K562 (cell line): ENCODE results near the gene CRACR2B. TPM values are rescaled to one million over a fixed set of nuclear protein-coding genes. Genes with fewer than 3 reads are reported as not detected.

ENCODE experiments used
- ATAC-seq: fragments of 200-7000 bp; cut with Tn5 transposase; 3 replicates; pipeline ENCODE4 v1.9.1; 2020; ENCODE audit warnings: moderate library complexity
- BruUV-seq: library from RNA; stranded (reverse); fragments of 400-500 nt; replicated peaks from 2 replicates; lab custom pipeline; 2021; lab: Mats Ljungman, UMichigan
- CTCF ChIA-PET: fragments of 300-600 bp; formaldehyde crosslinking; extraction: SDS; loops from one replicate; lab custom pipeline; 2021; ENCODE audit warnings: low intra/inter-chr PET ratio; lab: Yijun Ruan, JAX
- POLR2A ChIA-PET: fragments of 300-600, 350-650 bp; sonication (Branson Sonifier 250); formaldehyde crosslinking; extraction: SDS; loops from one replicate; lab custom pipeline; 2021; ENCODE audit warnings: antibody characterized with exemption, inconsistent platforms; lab: Yijun Ruan, JAX
- DNase-seq, 4 experiments: peaks; one replicate each; pipeline versions ENCODE4 v3.0.0 to v3.0.0-alpha.2; 2011 to 2018; ENCODE audit warnings: low spot score in 3 of 4, mixed read lengths in 3 of 4; ENCODE audit errors: extremely low read depth in 1 of 4
- FAIRE-seq: peaks from 2 replicates; lab custom pipeline; 2011; peaks lifted over from hg19 to GRCh38; lab: Jason Lieb, UNC
- H2AFZ ChIP-seq: 2 replicates; pipeline ENCODE4 v1.6.0; 2011; ENCODE audit warnings: low read depth, low read length, control low read depth, inconsistent platforms
- H3K27ac ChIP-seq: fragments of 200-600 bp; 3 replicates; pipeline ENCODE4 v1.8.0; 2011; ENCODE audit warnings: low read depth, mild to moderate bottlenecking, control low read depth, inconsistent platforms, low read length, moderate library complexity, mixed read lengths; ENCODE audit errors: extremely low read depth
- H3K27me3 ChIP-seq, 2 experiments: fragments of 300-600 bp in 1 of 2; 2 replicates in 1 of 2; 3 replicates in 1 of 2; pipeline versions ENCODE4 v1.6.0 to v1.8.0; 2011; ENCODE audit warnings: inconsistent platforms in 2 of 2, low read length in 2 of 2, mild to moderate bottlenecking in 1 of 2, mixed read lengths in 1 of 2, moderate library complexity in 1 of 2; ENCODE audit not compliant: control insufficient read depth in 2 of 2, insufficient read depth in 2 of 2
- H3K36me3 ChIP-seq: fragments of 300-600 bp; 3 replicates; pipeline ENCODE4 v1.8.0; 2011; ENCODE audit warnings: mild to moderate bottlenecking, low read length, inconsistent platforms; ENCODE audit not compliant: control insufficient read depth, insufficient read depth
- H3K4me1 ChIP-seq, 2 experiments: fragments of 200-600 bp in 1 of 2; replicated peaks in 1 of 2; 2 replicates in 1 of 2; 3 replicates in 1 of 2; pipeline versions ENCODE4 v1.5.1 to v1.8.0; 2011; ENCODE audit warnings: inconsistent platforms in 2 of 2, low read length in 2 of 2, mild to moderate bottlenecking in 1 of 2, mixed read lengths in 1 of 2, moderate library complexity in 1 of 2; ENCODE audit not compliant: control insufficient read depth in 2 of 2, insufficient read depth in 2 of 2
- H3K4me2 ChIP-seq: 2 replicates; pipeline ENCODE4 v1.6.1; 2011; ENCODE audit warnings: low read length, control low read depth, inconsistent platforms, mixed read lengths; ENCODE audit not compliant: insufficient read depth
- H3K4me3 ChIP-seq: fragments of 200-600 bp; sonication (generic), shearing (Covaris generic); 2 replicates; pipeline ENCODE4 v1.5.1; 2016; ENCODE audit warnings: control low read depth, inconsistent platforms
- H3K79me2 ChIP-seq: fragments of 200-600 bp; 3 replicates; pipeline ENCODE4 v1.8.0; 2011; ENCODE audit warnings: low read length, inconsistent platforms; ENCODE audit not compliant: control insufficient read depth, insufficient read depth
- H3K9ac ChIP-seq, 2 experiments: 2 replicates each; pipeline versions ENCODE4 v1.6.0 to v1.6.1; 2011; ENCODE audit warnings: low read depth in 2 of 2, low read length in 2 of 2, control low read depth in 1 of 2, inconsistent platforms in 1 of 2, mild to moderate bottlenecking in 1 of 2, mixed read lengths in 1 of 2; ENCODE audit not compliant: insufficient read depth in 1 of 2
- H3K9me1 ChIP-seq: one replicate; pipeline ENCODE4 v1.6.0; 2011; ENCODE audit warnings: inconsistent platforms, mild to moderate bottlenecking, low read length, moderate library complexity; ENCODE audit not compliant: control insufficient read depth, insufficient read depth
- H3K9me3 ChIP-seq: replicated peaks from 2 replicates; pipeline ENCODE4 v1.5.1; 2011; ENCODE audit warnings: low read depth, low read length, inconsistent platforms; ENCODE audit not compliant: control insufficient read depth, insufficient read depth
- H4K20me1 ChIP-seq: replicated peaks from 2 replicates; pipeline ENCODE4 v1.6.1; 2011; ENCODE audit warnings: low read length, inconsistent platforms, mixed read lengths; ENCODE audit not compliant: control insufficient read depth, insufficient read depth
- CTCF ChIP-seq, 3 experiments: IDR thresholded peaks in 2 of 3; conservative IDR thresholded peaks in 1 of 3; 2 replicates each; pipeline ENCODE4 v1.5.1; 2011 to 2012; ENCODE audit warnings: low read length in 3 of 3, mild to moderate bottlenecking in 3 of 3, control low read depth in 2 of 3, improper control_type of control experiment in 1 of 3, inconsistent platforms in 1 of 3, low read depth in 1 of 3, mixed read lengths in 1 of 3, moderate library complexity in 1 of 3; ENCODE audit not compliant: insufficient read depth in 2 of 3
- CTCFL ChIP-seq: IDR thresholded peaks from 2 replicates; pipeline ENCODE4 v1.6.1; 2011; ENCODE audit warnings: borderline replicate concordance, low read depth, mild to moderate bottlenecking, moderate library complexity, low read length; ENCODE audit not compliant: insufficient read depth, poor library complexity, severe bottlenecking
- DACH1 ChIP-seq: fragments of 450-650 bp; IDR thresholded peaks from 2 replicates; pipeline ENCODE4 v1.6.1; 2018; ENCODE audit not compliant: partially characterized antibody
- MED1 ChIP-seq: sonication (generic); formaldehyde crosslinking; IDR thresholded peaks from 2 replicates; pipeline ENCODE4 v1.8.1; 2023; ENCODE audit warnings: missing genetic modification reagents, borderline replicate concordance
- POLR2G ChIP-seq: fragments of 200-400 bp; formaldehyde crosslinking; IDR thresholded peaks from 2 replicates; pipeline ENCODE4 v1.6.1; 2017; ENCODE audit warnings: low read depth, mild to moderate bottlenecking, antibody characterized with exemption, low read length, moderate library complexity
- RAD21 ChIP-seq, 2 experiments: fragments of 250-450 bp in 1 of 2; fragments of 450-650 bp in 1 of 2; sonication (Bioruptor Pico) in 1 of 2; formaldehyde crosslinking in 1 of 2; IDR thresholded peaks in 1 of 2; conservative IDR thresholded peaks in 1 of 2; 2 replicates each; pipeline versions ENCODE4 v1.4.0 to v1.8.0; 2020 to 2022; ENCODE audit warnings: mild to moderate bottlenecking in 2 of 2, moderate library complexity in 1 of 2
- TFAP4 ChIP-seq: sonication (generic); formaldehyde crosslinking; IDR thresholded peaks from 2 replicates; pipeline ENCODE4 v1.8.0; 2022; ENCODE audit warnings: missing genetic modification reagents, mild to moderate bottlenecking, moderate library complexity, borderline replicate concordance
- ZBTB7A ChIP-seq: IDR thresholded peaks from 2 replicates; pipeline ENCODE4 v1.6.1; 2011; ENCODE audit warnings: low read depth, mild to moderate bottlenecking, low read length, moderate library complexity, borderline replicate concordance; ENCODE audit not compliant: control insufficient read depth
- ZNF23 ChIP-seq: fragments of 250-450 bp; sonication (Bioruptor Pico); IDR thresholded peaks from 2 replicates; pipeline ENCODE4 v1.4.0; 2020; ENCODE audit warnings: mild to moderate bottlenecking
- WGBS: fragments of 100-300 bp; shearing (Covaris generic); methylation state at CpG from one replicate; pipeline ENCODE4 v1.1.6; 2016; ENCODE audit warnings: low coverage, mixed read lengths; ENCODE audit not compliant: insufficient coverage; ENCODE audit errors: missing lambda C conversion rate; 5-methylcytosine and 5-hydroxymethylcytosine counted together
- in situ Hi-C: fragments of 300-500 bp; cut with MboI; formaldehyde crosslinking; loops from 4 replicates; pipeline ENCODE4 v1.15.0; 2018; ENCODE audit warnings: inconsistent platforms, mixed read lengths
- intact Hi-C: fragments of 100-400 bp; cut with micrococcal nuclease; formaldehyde crosslinking; loops from 2 replicates; pipeline ENCODE4 v1.14.2; 2022
- polyA plus RNA-seq, 8 experiments: library from polyadenylated mRNA; depleted of rRNA in 4 of 8; stranded (reverse) in 5 of 8; unstranded in 3 of 8; fragments of >200 nt; fragmentation: Nextera tagmentation in 2 of 8; fragmentation: Illumina TruSeq in 1 of 8; extraction: Ambion mirVana in 2 of 8; extraction: Trizol in 1 of 8; gene quantifications; 2 replicates each; pipeline versions ENCODE4 v1.2.1 to v1.2.3, GENCODE V29; 2011 to 2014; ENCODE audit warnings: inconsistent platforms in 1 of 8, missing spikeins in 1 of 8
- total RNA-seq, 7 experiments: library from RNA; depleted of rRNA in 6 of 7; stranded (reverse); fragments of >200 nt in 6 of 7; fragmentation: Illumina TruSeq in 2 of 7; extraction: Trizol in 2 of 7; gene quantifications; 2 replicates each; pipeline versions ENCODE4 v1.2.1 to v1.2.3, GENCODE V29; 2011 to 2021; ENCODE audit warnings: low replicate concordance in 1 of 7

The CRACR2B gene
- total and polyA plus RNA-seq, 9 of the 15 experiments (the other 6 are each of a cell fraction or from before 2014, with no cell fraction given) = 0.10 to 51.0 (median 6.0) TPM

- peak; percentile 40 for TF ChIP-seq POLR2G
- TF ChIP-seq CTCFL = peak; percentile 44
- TF ChIP-seq ZBTB7A = 0 out of 2 replicates have a peak, but pooled peaks have one; percentile 9
- no peak for TF ChIP-seq MED1 (CRISPR knock-in tag)
- peak; percentile 50; the same call in 1 of the 2 replicates for TF ChIP-seq TFAP4
- TF ChIP-seq DACH1 = peak; percentile 9
- peak in 1 of 3 experiments; percentile 33; a peak in 1 of 6 replicates for TF ChIP-seq CTCF (IDR thresholded peaks at IDR 0.05 in 2 of 3, conservative IDR thresholded peaks at IDR 0.05 in 1 of 3; ENCODE audit: insufficient read depth in 2 of 3, low read depth in 1 of 3, low read length in 3 of 3)
- TF ChIP-seq RAD21 (CRISPR knock-in tag; conservative IDR thresholded peaks at IDR 0.05 in 1 of 2, IDR thresholded peaks at IDR 0.05 in 1 of 2) = peak in 1 of 2 experiments; percentile 17; a peak in 1 of 4 replicates
- TF ChIP-seq ZNF23 = no peak
- H4K20me1 ChIP-seq = peaks cover 10% of the 10 kb centered on the region; the same call in 1 of the 2 replicates
- peaks cover 52% of the 10 kb centered on the region for H3K36me3 ChIP-seq
- H3K9ac ChIP-seq = no peak overlapping the region; a peak in 1 of 4 replicates
- H3K4me2 ChIP-seq = no peak overlapping the region
- peak in 2 of 4 experiments; percentile 32 to 44 for DNase-seq
- no peaks in the 10 kb centered on the region for H3K9me3 ChIP-seq
- intact Hi-C loops (no loop called here), in situ Hi-C loops (no loop called here)
- no peak overlapping the region for H3K27ac ChIP-seq
- H3K79me2 ChIP-seq = no peaks in the 10 kb centered on the region
- no TSS peak for BruUV-seq
- H3K9me1 ChIP-seq = no peaks in the 10 kb centered on the region
- CTCF ChIA-PET = no interaction called here
- no peak for FAIRE-seq
- WGBS = 70% methylated on average over 8 of the region's 8 CpGs
- no peak overlapping the region for H2AFZ ChIP-seq
- no peaks in the 10 kb centered on the region for H3K27me3 ChIP-seq
- peak; percentile 77 for ATAC-seq
- POLR2A ChIA-PET = no interaction called here
- no peak overlapping the region for H3K4me3 ChIP-seq
- peaks cover 0 to 79% of the 10 kb centered on the region in 2 experiments; a peak in 4 of 5 replicates for H3K4me1 ChIP-seq
These were observed 42.4 kb downstream of the CRACR2B start for GRCh38 chr11:870127-870413.
